Retinal pigment epithelial cell (primary cell): Measurements from ENCODE around the gene CLIP1.

Experiments used
- DNase-seq: peaks from one replicate; pipeline ENCODE4 v3.0.0-alpha.2; 2010; ENCODE audit warnings: low read depth
- H3K4me3 ChIP-seq: 2 replicates; pipeline ENCODE4 v1.5.1; 2011; ENCODE audit warnings: mild to moderate bottlenecking, low read length, control low read depth, moderate library complexity
- CTCF ChIP-seq: conservative IDR thresholded peaks from 2 replicates; pipeline ENCODE4 v1.5.1; 2011; ENCODE audit warnings: low read depth, low read length, control low read depth, inconsistent platforms

CLIP1 gene

GRCh38 chr12:122395319-122395718 is 27.1 kb downstream of the CLIP1 start:
- no peak for TF ChIP-seq CTCF
- no peak overlapping the region for H3K4me3 ChIP-seq
- peak; percentile 1 for DNase-seq

GRCh38 chr12:122394626-122395194 is 27.8 kb downstream of the CLIP1 start:
- H3K4me3 ChIP-seq: no peak overlapping the region

DNA sequence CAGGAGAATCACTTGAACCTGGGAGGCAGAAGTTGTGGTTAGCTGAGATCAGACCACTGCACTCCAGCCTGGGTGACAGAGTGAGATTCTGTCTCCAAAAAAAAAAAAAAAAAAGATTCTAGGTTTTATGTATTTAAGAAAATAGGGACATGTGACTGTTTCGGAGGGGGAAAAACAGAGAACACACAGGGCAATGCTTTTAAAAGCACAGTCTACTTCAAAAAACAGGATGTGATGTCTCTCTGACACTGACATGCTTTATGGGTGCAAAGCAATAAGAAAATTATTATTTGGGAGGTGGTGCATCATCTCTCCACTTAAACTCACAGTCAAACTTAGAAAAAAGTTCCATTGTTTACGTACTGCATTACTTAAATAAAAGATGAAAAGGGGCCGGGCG is 28.7 kb downstream of the CLIP1 start:
- no peak overlapping the region for H3K4me3 ChIP-seq
- no peak for TF ChIP-seq CTCF
- no peak for DNase-seq

More at GRCh38 chr12:122394626-122395194, 27.8 kb downstream of the CLIP1 start:
- TF ChIP-seq CTCF: no peak
- no peak for DNase-seq

GRCh38 chr12:122392411-122392810 is 30.1 kb downstream of the CLIP1 start:
- DNase-seq: no peak
- H3K4me3 ChIP-seq: no peak overlapping the region
- TF ChIP-seq CTCF: no peak

DNA sequence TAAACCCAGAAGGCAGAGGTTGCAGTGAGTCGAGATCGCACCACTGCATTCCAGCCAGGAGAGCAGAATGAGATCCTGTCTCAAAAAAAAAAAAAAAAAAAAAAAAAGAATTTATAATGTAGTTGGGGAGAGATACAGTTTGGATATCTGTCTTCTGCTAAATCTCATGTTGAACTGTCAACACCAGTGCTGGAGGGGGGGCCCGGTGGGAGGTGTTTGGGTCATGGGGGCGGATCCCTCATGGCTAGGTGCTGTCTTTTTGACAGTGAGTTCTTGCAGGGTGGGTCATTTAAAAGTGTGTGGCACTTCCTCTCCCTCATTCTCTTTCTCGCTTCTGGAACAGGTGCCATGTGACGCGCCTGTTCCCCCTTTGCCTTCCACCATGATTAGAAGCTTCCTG is 32.8 kb downstream of the CLIP1 start:
- no peak for DNase-seq
- TF ChIP-seq CTCF: no peak
- H3K4me3 ChIP-seq: no peak overlapping the region

GRCh38 chr12:122387887-122388286 is 34.6 kb downstream of the CLIP1 start:
- TF ChIP-seq CTCF: no peak

GRCh38 chr12:122385171-122386016 is 37.1 kb downstream of the CLIP1 start:
- no peak overlapping the region for H3K4me3 ChIP-seq
- no peak for DNase-seq
- TF ChIP-seq CTCF: no peak

More at GRCh38 chr12:122387887-122388286, 34.6 kb downstream of the CLIP1 start:
- no peak overlapping the region for H3K4me3 ChIP-seq
- no peak for DNase-seq
